ENCODE results near the gene WHRN. TPM values are rescaled to one million over a fixed set of nuclear protein-coding genes. Genes with fewer than 3 reads are reported as not detected.

The WHRN gene
- total RNA-seq, 1 donor from 2014 or later = 3.1 TPM

- no peak for TF ChIP-seq CTCF (IDR thresholded peaks at IDR 0.05)
- DNase-seq (no peak), ATAC-seq (no peak)
- peaks cover 75% of the 10 kb centered on the region for H3K4me1 ChIP-seq
- H3K36me3 ChIP-seq = no peaks in the 10 kb centered on the region
- intact Hi-C loops (cut with DNase I) = no loop called here
- H3K27ac ChIP-seq = peak overlapping the region; percentile 96
- H3K27me3 ChIP-seq = no peaks in the 10 kb centered on the region
- no peaks in the 10 kb centered on the region for H3K9me3 ChIP-seq
- peak overlapping the region; percentile 69 for H3K4me3 ChIP-seq
Measured at GRCh38 chr9:114388357-114388682, 117.0 kb downstream of the WHRN start.

GRCh38 chr9:114387680-114388356 lies 117.5 kb downstream of the WHRN start, which contains the start of gene AKNA:
TSS of gene AKNA (minus strand) at chr9:114387982. CDS start at chr9:114381333, 6,649 bp downstream.
- peak within 1 kb of the TSS; percentile 69 for H3K4me3 ChIP-seq
- no peaks in the 10 kb centered on the region for H3K27me3 ChIP-seq
- DNase-seq = peak; percentile 91
- intact Hi-C loops (cut with DNase I) = no loop called here
- no peaks in the 10 kb centered on the region for H3K36me3 ChIP-seq
- H3K9me3 ChIP-seq = no peaks in the 10 kb centered on the region
- H3K4me1 ChIP-seq = peaks cover 77% of the 10 kb centered on the region
- peak; percentile 75 for ATAC-seq
- no peak for TF ChIP-seq CTCF (IDR thresholded peaks at IDR 0.05)
- H3K27ac ChIP-seq = peak within 1 kb of the TSS; percentile 96

- ATAC-seq (peak; percentile 12), DNase-seq (no peak)
- Histone ChIP-seq H3K4me3 (peak overlapping the region; percentile 69), H3K9me3 (no peaks in the 10 kb centered on the region), H3K27me3 (no peaks in the 10 kb centered on the region), H3K36me3 (no peaks in the 10 kb centered on the region), H3K27ac (peak overlapping the region; percentile 96), H3K4me1 (peaks cover 77% of the 10 kb centered on the region)
- intact Hi-C loops (cut with DNase I) = no loop called here
- no peak for TF ChIP-seq CTCF (IDR thresholded peaks at IDR 0.05)
Measured at GRCh38 chr9:114386886-114387679, 118.2 kb downstream of the WHRN start.

GRCh38 chr9:114386361-114386885 lies 118.8 kb downstream of the WHRN start:
- intact Hi-C loops (cut with DNase I) = no loop called here

More at GRCh38 chr9:114386361-114386885, 118.8 kb downstream of the WHRN start:
- Histone ChIP-seq H3K4me1 (peaks cover 79% of the 10 kb centered on the region), H3K4me3 (peak overlapping the region; percentile 69), H3K36me3 (no peaks in the 10 kb centered on the region), H3K27me3 (no peaks in the 10 kb centered on the region), H3K27ac (peak overlapping the region; percentile 96), H3K9me3 (no peaks in the 10 kb centered on the region)
- ATAC-seq = no peak
- TF ChIP-seq CTCF (IDR thresholded peaks at IDR 0.05) = no peak
- no peak for DNase-seq
